ENCODE measurements around the gene NRXN3.
"Not testable (repeated sequence)": the region's sequence is repeated elsewhere in the genome, so short reads cannot be mapped to it uniquely, and the experiment has no call there.

Gene NRXN3

DNA sequence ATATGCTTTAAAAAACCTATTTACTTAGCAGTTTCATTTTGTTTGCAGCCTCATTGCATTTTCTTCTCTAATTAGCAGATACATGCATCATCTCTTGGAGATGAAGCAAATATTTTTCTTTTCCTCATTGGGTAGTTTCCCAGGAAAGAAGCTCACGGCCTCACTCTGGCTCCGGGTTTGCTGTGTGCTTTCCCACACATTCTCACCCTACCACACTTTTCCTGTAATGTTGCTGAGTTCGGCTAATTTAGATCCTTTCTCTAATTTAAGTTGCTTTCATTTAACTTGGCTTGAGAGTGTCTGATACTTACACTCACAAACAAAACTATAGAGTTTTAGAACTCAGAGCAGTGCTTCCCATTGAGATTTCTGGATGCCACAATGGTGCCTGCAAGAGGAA lies 928.2 kb downstream of the NRXN3 start:
- no peak for DNase-seq

DNA sequence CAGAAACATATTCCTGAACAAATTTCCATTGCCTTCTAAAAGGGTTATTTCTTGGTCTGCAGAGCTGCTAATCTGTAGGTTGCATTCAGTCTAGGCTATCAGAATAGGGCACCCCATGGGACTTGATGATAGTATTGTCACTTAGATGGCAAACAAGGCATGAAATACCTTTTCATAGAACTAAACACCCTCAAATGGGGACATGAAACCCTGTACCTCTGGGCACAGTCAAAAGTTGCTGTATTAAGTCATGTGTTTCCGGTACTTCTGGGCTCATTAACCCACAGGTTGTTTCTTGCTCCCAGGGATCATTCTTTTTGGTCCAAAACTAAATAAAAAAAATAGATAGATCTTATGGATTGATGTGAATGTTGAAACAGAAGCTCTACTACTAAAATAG lies 930.4 kb downstream of the NRXN3 start:
- DNase-seq: no peak

DNA sequence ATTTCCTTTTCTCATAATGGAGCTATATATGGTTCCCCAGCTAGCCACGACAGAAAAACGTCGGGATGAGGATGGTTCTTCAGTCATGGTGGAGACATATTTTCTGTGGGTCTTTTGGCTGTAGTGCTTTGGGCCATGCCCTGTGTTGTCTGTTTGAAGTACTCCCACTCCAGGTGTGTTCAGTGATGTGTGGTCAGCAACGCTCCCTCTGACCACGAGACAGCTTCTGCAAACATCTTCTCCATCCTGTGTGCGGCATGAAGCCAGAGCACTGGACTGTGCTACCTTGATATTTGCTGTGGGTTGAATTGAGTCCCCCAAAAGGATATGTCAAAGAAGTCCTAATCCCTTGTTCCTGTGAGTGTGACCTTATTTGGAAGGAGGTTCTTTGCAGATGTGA lies 931.2 kb downstream of the NRXN3 start:
- no peak for DNase-seq

DNA sequence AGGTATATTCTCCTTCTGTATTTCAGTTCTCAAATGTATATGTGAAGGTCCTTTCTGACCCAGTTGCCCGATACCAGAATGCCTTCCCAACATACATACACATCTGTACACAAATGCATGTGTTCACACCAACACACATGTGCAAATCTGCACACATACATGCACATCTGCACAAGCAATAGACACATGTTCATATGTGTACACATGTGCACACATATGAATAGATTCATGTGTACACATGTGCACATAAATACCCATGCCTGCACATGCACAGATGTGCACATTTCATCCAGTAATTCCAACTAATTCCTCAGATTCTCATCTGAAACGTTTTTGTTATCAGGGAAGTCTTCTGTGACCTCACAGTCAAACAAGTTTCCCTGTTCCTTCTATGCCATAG lies 933.6 kb downstream of the NRXN3 start:
- DNase-seq: no peak

DNA sequence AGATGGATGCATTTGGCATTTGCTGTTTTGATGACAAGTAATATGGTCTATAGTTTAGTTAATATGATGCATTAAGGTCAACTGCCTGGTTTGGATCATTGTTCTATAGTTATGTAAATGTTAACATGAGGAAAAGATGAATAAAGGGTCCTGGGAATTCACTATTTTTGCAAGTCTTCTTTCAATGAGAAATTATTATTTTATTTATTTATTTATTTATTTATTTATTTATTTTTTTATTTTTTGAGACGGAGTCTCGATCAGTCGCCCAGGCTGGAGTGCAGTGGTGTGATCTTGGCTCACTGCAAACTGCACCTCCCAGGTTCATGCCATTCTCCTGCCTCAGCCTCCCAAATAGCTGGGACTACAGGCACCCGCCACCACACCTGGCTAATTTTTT lies 940.4 kb downstream of the NRXN3 start:
- not testable (repeated sequence) for DNase-seq

DNA sequence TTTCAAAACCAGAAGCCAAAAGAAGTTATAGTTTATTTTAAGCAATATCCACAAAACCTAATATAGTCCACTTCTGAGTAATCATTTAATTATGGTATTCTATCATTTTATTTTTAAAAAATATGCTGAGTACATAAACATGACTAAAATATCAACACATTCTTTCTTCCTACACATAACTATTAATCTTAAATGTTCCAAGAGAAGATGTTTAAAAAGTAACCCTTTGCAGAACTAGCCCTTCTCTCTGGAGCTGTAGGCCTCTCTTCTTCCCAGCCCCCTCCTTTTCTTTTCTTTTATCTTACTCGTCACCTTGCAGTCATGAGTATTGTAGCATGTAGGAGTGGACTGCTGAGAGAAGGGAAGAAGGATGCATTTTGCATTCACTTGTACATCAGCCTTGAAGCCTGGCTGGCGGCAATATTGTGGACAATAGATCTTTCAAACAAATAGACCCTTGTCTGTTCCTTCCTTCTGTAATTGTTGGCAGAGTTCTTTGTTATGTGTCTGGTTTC lies 941.9 kb downstream of the NRXN3 start:
- DNase-seq: no peak

DNA sequence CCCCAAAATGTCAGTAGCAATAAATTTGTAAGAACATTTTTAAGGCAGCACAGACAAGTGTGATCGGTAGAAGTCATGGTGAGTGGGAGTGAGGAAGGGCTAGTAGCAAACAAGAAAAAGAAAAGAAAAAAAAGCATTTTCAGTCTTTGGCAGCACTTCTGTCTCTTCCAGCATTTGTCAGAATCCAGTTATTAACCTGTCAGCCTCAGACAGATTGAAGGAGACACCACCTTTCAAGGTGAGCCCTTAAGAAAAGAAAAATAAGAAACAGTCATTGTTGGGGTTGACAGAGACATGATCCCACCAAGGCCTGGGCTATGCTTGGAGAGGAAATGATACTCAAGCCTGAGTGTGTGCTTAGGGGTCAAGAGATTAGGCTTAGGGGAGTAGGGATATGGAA lies 947.4 kb downstream of the NRXN3 start:
- no peak for DNase-seq

DNA sequence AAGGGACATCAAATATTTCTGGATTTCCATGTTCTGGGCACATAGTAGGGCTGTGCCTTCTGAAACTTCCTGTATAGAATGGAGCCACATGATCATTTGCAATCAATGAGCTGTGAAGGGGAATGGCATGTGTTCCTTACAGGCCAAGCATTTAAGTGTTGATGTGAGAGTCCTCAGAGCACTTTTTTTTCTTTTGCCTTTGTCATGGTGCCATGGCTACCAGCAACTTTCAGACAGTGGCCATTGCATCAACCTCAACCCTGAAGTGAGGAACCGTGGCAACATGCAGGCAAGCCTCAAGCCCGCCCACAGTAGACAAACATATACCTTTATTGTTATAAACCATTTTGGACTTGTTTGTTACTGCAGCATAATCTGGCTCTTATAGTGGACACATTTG lies 948.1 kb downstream of the NRXN3 start:
- DNase-seq: no peak

DNA sequence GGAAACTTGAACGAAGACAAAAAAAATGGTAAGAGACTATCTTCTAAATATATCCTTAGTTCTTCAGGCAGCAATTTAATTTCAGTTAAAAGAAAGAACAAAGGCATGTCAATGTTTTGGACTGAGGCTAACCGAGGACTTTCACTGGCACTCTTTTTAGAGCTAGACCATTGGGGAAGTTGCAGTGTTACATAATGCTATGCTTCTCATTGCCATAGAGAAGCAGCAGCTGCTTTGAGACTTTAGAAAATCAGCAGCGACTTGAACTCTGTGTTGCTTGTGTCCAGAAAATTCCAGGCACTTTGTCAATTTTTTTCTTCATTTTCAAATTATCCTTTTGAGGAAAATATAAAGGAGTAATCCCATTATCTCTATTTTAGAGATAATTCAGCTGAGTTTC lies 964.2 kb downstream of the NRXN3 start:
- no peak for DNase-seq

DNA sequence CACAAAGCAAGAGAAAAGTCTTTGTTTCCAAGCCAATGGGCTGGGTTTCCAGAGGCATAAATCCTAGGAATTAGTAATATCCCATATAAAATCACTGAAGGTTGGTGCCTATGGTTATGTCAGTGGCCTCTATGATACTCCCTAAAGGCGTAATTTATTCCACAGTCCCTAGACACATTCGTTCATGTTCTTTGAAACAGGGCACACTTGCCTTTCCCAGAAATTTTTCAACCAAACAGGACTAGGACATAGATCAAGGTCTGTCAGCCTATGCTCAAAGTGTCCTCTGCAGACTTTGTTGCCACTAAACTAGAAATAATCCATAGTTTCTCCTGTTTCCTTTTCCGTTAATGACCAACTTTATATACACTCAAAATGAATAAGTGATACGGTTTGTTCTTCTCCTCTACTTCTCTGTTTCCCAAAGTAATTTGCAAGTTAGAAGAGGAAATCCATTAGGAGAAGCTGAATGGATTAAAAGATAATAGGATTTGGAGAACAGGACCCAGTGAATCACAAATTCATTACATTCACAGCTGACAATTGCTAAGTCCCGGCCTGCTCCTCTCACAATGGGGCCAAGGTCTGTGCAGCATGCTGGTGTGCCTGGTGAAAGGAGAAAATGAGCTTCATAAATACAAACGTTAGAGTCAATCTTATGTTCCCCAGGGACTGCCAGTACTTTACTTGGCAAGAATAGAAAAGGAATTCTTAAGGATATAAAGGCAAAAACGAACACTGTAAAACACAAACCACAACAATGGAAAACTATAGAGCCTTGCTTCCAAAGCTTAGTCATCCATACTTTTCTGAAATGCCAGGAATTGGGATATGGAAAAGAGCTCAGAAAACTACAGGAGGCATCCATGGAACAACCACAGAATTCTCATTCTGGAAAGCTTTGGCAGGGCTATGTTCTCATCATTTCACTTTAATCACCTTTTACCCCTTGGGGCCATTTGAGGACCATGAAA lies 966.2 kb downstream of the NRXN3 start:
- no peak for DNase-seq

DNA sequence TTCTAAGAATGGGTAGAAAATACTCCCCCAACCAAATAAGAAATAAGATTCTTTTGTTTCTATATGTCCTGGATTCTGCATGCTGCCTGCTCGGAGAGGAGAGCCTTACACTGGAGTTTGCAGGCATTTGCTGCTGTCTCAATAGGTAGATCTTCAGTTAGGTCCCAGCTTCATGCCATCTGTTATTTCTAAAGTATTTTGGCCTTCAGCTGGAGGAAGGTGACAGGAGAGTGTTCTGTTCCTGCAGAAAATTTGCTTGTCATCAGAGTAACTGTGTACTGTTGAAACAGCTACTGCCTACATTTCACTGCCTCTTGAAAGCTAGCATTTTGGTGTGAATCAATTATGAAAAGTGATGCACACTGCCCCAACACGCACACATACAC lies 966.9 kb downstream of the NRXN3 start:
- no peak for DNase-seq

DNA sequence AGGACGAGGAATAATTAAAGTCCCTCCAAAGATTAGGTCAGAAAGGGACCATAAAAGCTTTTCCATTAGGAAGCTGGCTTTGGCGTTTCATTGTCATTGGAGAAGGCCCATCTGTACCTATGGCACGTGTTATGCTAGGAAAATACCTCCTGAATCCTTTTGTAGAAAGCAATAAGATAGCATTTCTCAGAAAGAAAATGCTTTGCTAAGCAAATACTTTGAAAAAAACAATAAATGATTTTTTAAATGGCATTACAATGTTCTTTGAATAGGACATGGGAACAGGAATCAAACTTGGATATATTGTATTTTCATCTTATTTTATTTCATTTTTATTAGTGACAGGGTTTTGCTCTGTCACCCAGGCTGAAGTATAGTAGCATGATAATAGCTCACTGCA lies 967.7 kb downstream of the NRXN3 start:
- no peak for DNase-seq

DNA sequence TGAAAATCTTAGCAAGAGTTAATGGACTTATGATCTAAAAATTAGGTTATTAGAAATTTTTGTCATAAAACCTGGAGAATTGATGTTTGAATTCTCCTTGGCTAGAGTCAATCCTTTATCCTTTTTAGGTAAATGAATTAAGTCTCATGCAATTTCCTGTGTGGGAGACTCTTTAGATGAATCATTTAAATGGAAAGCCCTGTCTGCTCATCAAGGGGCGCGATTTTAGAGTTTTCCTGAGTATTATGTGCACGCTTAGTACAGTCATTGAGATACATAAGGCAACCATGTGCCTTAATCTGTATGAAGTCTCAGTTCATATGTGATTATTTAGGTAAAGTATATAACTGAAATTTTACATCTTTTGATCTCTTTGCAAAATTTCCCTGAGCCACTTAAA lies 974.7 kb downstream of the NRXN3 start:
- DNase-seq: no peak

DNA sequence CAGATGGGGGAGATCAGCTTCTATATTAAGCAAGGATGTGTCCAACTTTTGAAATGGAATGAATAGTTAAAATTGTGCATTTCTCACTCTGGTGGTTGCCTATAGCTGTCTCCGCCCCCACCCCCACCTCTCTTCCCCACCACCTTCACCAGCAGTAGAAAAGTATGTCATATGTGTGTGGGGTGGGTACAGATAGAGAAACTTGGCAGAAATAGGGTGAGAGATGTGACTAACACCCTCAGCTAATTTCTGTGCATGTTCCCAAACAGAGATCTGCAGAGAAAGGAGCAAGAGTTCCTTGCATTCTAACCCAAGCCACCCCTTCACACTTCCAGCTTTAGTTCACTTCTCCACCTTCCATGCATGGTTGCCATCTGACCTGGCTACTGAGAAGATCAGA lies 980.1 kb downstream of the NRXN3 start:
- no peak for DNase-seq

DNA sequence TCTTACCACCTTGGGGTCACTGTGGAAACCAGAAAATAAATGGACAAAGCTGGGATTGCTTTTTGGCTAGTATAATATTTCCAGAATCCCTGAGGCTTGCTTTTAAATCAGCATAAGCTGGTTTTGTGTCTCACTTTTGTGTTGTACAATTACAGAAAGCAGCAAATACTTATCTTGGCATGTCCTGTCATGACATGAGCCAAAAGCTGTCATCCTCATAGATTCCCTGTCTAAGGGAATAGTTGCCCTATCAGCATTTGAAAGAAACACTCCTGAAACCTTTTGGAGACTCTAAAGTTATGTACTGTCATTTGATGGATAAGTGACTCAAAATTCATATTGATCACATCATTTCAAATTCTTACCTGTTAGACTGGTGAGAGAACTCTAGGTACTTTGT lies 987.2 kb downstream of the NRXN3 start:
- DNase-seq: no peak

DNA sequence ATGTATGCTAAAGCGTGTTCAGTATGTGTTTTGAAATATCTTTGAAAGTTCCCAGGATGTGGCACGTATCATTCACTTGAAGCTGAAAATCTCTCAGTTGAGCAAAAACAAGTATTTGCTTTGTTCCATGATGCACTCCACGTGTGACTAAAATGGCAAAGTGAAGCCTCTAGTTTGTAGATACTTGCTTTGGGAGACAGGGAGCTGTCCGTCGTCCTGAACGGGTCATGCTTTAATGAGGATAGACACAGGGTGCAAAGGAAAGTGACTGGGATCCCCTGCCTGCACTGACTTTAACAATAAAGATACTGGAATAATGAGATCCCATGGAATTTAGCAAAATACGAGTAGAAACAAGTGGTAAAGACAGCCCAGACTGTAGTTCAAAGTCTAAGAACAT lies 991.4 kb downstream of the NRXN3 start:
- DNase-seq: no peak

DNA sequence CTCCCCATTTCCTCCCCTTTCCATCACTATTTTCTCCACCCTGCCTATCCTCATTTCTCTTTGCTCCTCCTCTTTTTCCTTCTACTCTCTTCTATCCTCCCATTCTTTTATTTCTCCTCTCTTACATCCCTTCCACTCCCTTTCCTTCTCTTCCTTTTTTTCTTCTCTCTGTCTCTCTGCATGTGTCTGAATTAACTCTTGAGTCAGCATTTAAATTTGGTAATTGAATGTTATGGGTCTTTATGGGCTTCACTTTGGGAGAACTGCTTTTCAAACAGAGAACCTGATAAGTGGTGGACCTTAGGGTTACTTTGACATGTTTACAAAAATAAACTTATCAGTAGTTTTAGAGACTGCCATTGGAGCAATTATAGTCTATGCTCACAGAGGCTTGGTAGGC lies 992.7 kb downstream of the NRXN3 start:
- DNase-seq: no peak

DNA sequence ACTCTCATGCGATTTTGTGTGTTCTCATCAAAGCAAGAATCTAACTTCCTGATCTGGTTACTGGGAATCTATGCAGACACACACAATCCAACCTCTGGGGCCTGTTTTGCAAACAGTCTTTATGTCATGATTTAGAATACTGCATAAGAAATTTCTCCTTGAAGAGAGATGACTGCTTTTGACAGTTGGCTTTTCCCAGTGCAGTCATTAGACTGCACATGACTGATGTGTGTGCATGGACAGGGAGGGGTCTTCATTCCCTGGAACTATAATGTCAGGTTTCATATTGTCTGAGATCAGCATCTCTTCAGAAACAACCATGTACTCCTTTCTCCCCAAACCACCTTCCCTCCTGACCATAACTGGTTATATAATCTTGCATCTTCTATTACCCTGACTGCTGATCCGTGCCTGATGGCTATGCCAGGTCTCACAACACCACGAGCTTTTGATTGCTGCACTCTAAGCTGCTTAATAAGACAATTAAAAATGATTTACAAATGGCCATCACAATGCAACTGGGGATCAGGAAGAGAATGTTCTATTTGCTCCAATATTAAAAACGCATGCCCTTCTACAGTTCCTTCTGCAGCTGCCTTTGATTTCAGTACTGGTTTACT lies 995.4 kb downstream of the NRXN3 start:
- no peak for DNase-seq

DNA sequence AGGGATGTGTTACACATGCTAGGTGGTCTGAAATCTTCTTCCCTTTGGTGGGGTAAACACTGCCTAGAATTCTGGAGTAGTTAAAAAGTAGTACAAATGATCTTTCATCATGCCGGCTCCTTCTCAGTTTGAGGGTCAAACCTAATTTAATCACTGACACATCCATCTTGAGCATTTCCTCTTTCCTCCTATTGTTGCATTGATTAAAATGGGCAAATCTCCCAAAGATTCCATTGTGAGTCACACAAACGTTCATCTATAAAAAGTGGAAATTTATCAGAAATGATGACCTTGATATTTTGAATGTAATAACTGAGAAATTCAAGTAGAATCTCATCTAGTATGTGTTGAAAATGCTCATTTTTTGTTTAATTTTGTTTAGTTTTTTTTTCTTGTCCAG lies 996.0 kb downstream of the NRXN3 start:
- no peak for DNase-seq

DNA sequence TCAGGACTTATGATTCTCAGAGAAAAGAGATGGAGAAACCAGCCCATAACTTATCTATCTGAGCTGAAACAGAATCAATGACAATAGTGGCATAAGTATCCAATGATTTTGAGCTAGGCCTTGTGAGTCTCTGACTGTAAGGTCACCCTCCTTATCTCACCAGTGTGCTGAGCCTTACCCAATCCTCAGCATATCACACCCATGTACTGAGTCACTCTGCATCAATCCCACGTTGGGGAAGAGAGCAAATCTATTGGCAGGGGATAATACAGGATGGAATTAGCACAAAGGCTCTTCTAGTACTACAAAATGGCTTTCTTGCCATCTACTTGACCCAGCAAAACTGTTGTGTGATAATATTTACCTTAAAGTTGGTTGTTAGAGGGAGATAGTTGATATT lies 997.8 kb downstream of the NRXN3 start:
- DNase-seq: no peak

DNA sequence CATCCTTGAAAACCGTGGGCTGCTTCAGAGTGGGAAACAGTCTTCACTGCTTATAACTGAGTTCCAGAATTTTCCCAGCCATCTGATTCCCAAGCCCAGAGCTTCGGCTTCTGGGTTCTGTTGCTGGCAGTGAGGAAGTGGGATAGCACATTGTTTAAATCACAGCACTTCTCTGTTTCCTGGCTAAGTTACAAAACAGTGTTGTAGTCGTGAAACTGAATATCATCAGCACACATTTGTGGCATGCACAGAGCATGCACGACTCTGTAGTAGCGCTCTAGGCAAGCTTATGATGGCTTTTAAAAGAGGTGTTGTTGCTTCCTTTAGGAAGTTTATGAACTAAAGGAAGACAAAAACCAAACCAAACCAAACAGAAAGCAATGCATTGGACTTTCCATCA lies 1005.5 kb downstream of the NRXN3 start:
- DNase-seq: no peak

DNA sequence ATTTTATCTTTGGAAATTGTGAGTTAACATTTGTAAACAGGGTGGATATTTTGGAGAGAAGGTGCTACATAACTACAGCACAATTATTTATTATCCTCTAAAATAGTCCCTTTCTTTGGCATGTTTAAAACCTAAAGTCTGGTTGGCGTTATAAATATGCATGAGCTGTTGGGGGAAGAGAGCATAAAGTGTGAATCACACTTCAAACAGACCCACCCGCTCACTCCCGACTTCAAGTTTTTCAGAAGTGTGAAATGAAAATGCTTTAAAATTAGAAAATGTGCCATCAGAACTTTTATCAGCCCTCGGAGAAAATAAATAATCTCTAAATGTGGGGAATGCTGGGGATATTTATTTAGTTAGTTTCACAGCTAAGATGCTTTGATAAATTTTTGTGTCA lies 1006.9 kb downstream of the NRXN3 start:
- DNase-seq: no peak

DNA sequence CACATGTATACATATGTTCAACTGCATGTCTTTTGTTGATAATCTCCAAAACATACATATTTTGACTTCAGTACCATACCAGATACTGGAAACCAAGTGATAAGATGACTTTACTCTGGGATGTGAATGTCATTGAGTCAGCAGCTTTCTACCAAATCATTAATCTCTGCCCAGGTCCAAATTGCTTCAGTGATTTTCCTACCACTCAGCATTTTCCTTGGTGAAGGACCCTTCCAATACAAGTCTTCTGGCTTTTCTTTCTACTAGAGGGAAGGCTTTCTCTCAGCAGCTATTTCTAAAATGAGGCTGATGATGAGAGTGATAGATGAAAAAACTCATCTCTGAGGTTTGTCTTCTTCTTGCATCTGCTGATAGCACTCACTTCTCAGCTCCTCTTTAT lies 1008.5 kb downstream of the NRXN3 start:
- no peak for DNase-seq

DNA sequence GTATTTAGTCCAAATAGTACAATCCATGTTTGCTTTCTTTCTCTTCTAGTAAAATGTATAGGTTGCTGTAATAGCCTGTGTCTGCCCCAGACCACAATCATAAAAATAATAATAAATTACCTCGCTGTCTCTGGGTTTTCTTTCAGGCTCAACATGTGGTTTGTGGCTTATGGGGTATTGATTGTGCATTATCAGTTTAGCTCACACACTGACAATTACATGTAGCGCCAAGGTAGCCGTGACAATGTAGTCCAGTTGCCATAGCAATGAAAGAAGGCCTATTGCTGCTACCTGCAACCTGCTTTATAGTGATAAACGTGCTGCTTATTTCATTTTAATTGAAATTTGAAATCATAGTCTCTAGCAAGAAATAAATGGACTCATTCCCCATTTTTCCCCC lies 1009.8 kb downstream of the NRXN3 start:
- DNase-seq: no peak

DNA sequence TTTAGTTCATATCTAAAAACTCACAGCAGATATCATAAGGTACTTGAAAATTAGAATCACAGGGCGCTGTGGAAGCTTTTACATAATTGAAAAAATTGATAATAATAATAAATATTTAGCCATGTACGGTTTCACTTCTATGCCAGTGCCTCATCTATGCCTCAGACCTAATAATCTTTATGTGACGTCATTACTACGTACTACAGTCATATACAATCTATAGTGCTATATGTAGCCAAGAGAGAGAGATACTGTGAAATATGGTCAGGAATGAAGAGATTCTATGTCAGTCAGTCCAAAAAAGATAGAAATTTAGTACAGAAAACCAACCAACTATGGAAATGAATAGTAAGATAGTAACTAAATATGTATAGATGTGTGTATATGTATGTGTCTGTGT lies 1010.5 kb downstream of the NRXN3 start:
- no peak for DNase-seq

Measured in CD4-positive, alpha-beta T cell treated with Interleukin-10 for 1 hour (primary cell).